HPDE6-E6E7 (cell line): ENCODE data around the gene LHX8.
"Not testable (repeated sequence)": the region's sequence is repeated elsewhere in the genome, so short reads cannot be mapped to it uniquely, and the experiment has no call there.

ENCODE experiments used
- DNase-seq: peaks from one replicate; pipeline ENCODE4 v3.0.0; 2011; ENCODE audit warnings: missing footprints; ENCODE audit errors: extremely low spot score

Gene LHX8

GRCh38 chr1:75132812-75133619 is 1.2 kb upstream of the LHX8 start:
- DNase-seq, result no peak

DNA sequence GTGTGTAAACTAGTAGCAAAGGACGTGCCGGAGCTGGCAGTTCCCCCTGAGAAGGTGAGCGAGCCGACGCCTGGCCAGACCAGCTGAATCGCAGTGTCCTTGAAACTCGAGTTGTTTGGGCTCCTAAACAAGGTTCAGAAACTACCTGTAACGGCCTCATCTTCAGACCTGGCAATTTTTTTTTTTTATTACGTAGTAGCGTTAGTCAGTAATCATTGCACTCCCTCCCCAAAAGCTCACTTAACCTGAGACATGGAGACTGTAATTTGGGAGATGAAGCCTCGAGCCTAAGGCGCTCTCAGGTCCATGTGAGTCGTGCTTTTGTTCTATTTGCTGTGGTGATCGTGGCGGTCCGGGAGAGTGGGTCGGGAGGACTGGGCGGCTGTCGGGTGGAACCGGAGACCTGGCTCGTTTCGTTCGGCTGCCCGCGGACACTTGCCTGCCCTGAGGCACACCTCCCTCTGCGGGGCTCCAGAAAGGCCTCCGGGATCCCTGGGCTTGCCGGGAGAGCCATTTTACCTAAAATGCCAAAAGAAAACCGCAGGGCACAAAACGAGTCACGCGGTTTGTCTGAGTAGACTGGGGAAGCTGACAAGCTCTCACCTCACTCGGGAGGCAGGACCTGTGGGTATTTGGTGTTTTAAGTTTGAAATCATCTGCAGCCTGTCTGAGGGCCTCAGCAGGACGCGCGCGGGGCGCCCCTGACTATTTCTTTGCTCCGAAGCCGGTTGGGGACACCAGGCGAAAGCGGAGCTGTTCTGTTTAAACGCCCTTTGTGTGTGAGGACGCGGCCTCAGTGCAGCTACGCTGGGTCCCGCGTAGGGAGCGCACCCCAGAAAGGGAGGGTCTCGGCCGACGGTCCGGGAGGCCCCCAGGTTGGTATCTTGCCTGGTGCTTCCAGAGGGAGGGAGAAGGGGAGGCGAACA is 722 bp downstream of the LHX8 start:
- DNase-seq, result no peak

GRCh38 chr1:75135573-75136194 is 1.5 kb downstream of the LHX8 start:
- DNase-seq, result no peak

DNA sequence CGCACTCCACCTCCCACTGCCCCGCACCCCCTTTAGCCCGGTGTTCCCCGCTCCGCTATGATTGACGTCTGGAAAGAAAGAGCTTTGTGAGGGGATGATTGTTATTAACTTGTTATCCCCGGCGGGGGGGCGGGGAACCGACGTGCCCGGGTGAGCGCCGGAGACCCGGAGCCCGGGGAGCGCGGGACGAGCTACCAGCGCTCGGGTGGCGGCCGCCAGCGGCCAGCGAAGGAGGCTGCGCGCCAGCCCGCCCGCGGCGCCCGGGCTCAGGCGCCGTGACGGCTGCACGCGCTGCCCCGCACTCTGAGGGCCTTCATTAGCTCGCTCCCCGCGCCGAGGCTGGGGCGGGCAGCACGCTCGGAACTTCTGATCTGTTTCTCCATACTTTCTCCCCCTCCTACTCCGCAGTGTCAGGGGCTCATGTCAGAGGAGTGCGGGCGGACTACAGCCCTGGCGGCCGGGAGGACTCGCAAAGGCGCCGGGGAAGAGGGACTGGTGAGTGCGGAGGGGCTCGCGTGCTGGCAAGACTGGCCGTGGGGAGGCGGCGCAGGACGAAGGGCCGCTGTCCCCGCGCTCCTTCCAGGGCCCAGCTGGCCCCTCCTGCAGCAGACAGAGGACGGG is 2.1 kb downstream of the LHX8 start:
- DNase-seq, result no peak

- DNase-seq, result no peak
Observed at GRCh38 chr1:75136921-75137641, 2.9 kb downstream of the LHX8 start.

DNA sequence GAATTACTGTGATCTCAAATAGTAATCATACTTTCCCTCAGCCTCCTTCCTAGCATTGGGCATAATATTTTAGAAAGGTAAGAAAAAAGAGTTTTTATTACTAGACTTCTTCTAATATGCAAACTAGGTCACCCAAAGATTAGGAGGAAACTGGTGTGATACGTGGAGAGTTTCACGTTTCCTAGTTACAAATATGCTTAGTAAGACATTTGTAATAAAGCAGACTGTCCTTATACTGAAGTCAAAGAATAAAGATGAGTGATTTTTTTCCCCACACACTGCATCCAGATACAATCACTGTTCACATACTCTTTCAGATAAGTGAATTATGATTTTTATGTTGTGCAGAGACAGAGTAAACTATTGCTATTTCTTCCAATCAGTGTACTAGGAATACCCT is 17.9 kb downstream of the LHX8 start:
- no peak for DNase-seq

GRCh38 chr1:75159154-75159553 is 25.0 kb downstream of the LHX8 start:
- no peak for DNase-seq

GRCh38 chr1:75165264-75165663 is 31.1 kb downstream of the LHX8 start:
- DNase-seq, result no peak

- no peak for DNase-seq
Observed at GRCh38 chr1:75166821-75167220, 32.6 kb downstream of the LHX8 start.

- DNase-seq, result no peak
Observed at GRCh38 chr1:75170011-75170410, 35.8 kb downstream of the LHX8 start.

GRCh38 chr1:75170981-75171380 is 36.8 kb downstream of the LHX8 start:
- DNase-seq, result no peak

- no peak for DNase-seq
Observed at GRCh38 chr1:75171876-75172275, 37.7 kb downstream of the LHX8 start.

DNA sequence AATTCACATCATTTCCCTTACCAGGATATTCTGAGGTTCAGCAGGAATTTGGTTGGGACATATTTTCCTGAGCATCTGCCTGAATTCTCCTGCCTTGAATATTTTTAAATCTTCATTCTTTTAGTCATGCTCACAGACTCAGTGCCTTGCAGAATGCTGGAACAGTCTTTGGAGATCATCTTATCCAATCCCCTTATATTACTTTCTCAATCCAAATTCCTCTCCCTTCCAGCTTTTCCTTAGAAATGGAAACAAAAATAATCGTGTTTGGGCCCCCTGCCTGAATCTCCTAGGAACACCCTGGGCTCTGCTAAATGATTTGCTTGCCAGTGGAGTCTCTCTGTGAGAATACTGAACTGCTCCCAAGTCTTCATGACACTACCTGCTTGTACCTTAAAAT is 38.4 kb downstream of the LHX8 start:
- no peak for DNase-seq

DNA sequence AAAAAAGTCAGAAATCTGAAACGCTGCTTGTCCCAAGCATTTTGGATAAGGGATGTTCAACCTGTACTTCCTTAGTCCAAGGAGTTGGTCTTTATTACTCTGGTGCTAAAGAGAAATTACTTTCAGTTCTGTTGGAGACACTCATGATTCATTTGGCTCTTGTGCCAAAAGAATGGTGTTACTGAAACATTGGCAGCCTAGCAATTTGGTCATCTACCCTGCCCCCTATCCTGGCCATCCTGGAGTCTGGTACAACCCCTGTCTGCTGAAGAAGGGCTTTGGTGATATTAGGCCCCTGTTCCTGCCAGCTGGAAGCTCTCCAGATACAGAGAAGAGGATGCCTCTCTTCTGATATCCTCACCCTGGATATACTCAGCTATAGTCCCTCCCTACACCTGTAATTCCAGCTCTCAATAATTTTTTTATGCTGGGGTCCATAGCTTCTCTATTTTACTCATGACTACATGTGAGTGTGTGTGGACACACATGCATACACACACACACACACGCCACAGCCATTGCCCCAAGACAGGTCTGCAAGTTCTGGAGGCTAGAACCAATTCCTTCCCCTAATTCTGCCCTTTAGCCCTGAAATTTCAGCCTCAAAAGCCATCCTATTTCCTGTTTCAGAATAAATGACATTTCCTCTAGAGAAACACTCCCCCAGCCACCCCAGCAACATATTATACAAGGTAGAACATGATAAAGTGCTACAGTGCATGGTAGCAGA is 40.0 kb downstream of the LHX8 start:
- no peak for DNase-seq

DNA sequence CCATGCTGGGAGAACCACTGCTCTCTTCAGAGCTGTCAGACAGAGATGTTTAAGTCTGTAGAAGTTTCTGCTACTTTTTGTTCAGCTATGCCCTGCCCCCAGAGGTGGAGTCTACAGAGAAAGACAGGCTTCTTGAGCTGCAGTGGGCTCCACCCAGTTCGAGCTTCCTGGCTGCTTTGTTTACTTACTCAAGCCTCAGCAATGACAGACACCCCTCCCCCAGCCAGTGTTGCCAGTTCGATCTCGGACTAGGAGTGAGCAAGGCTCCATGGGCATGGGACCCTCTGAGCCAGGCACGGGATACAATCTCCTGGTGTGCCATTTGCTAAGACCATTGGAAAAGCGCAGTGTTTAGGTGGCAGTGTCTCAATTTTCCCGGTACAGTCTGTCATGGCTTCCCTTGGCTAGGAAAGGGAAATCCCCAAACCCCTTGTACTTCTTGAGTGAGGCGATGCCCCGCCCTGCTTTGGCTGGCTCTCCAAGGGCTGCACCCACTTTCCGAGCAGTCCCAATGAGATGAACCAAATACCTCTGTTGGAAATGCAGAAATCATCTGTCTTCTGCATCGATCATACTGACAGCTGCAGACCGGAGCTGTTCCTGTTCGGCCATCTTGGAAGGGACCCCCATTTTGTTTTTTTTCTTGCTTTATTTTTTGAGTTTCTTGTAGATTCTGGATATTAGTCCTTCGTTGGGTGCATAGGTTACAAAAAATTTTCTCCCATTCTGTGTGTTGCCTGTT is 47.2 kb downstream of the LHX8 start:
- not testable (repeated sequence) for DNase-seq

DNA sequence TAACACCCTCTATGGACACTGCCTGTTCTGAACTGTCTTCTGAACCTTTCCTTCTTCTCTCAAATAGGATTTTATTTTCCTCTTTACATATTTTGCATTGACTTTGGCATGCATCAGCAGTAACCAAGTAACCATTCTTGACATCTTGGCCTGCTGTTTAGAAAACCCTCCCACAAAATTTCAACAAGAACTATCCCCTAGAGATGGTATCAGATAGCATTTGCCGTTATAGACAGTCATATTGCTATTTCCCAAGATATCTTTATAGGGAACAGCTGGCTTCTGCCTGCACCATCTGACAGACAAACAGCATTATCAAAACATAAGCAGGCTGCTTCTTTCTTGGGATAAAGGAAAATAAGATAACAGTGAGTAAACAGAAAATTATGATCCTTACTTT is 54.7 kb downstream of the LHX8 start:
- DNase-seq, result no peak

- DNase-seq, result no peak
Observed at GRCh38 chr1:75198163-75198562, 64.0 kb downstream of the LHX8 start.

DNA sequence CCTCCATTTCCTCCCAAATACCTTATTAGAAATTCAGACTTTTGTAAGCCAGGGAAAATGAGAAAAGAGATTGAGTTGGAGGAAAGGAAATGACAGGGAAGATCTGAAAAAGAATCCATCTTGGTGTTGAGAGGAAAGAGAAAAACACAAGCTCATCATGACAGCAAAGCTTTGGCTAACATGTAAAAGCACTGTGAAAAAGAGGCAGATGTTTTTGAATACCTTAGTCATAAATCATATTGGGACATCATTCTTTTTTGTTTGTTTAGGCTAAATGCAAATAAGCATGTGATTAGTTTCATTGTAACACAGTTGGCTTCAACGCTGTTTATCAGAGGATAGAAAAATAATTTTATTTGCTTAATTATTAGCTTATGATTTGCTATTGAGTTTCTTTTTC is 64.6 kb downstream of the LHX8 start:
- DNase-seq, result no peak

GRCh38 chr1:75202751-75203150 is 68.6 kb downstream of the LHX8 start:
- no peak for DNase-seq
